ENCODE results near the gene PIK3R6. TPM values are rescaled to one million over a fixed set of nuclear protein-coding genes. Genes with fewer than 3 reads are reported as not detected.

PIK3R6 gene, protein sequence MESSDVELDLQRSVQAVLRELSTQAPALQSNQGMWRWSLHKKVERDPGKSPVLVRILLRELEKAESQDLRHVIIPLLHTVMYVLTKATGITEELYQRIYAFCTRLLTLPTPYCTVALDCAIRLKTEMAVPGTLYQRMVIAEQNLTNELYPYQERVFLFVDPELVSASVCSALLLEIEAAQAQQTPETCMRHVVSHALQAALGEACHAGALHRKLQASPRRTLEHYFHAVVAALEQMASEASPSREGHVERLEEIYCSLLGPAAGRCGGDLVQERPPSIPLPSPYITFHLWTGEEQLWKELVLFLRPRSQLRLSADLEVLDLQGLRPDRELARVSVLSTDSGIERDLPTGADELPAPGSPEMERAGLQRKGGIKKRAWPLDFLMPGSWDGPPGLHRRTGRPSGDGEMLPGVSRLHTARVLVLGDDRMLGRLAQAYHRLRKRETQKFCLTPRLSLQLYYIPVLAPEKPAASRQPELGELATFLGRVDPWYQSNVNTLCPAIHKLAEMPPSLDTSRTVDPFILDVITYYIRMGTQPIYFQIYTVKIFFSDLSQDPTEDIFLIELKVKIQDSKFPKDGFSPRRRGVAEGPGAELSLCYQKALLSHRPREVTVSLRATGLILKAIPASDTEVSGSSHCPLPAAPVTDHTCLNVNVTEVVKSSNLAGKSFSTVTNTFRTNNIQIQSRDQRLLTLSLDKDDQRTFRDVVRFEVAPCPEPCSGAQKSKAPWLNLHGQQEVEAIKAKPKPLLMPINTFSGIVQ
- total RNA-seq (2022; extraction: Qiagen RNA extraction): not detected in 5 replicates

GRCh38 chr17:8867361-8867981, at the start of gene PIK3R6:
Gene PIK3R6, minus strand, starts transcription at chr17:8867674. Its CDS starts 17,880 bp downstream, at chr17:8849794.

GRCh38 chr17:8798846-8799569, 68.5 kb downstream of the PIK3R6 start, which contains the start of gene MFSD6L:
Gene MFSD6L, minus strand, starts transcription at chr17:8799365. Its CDS starts 245 bp downstream, at chr17:8799120.

DNA sequence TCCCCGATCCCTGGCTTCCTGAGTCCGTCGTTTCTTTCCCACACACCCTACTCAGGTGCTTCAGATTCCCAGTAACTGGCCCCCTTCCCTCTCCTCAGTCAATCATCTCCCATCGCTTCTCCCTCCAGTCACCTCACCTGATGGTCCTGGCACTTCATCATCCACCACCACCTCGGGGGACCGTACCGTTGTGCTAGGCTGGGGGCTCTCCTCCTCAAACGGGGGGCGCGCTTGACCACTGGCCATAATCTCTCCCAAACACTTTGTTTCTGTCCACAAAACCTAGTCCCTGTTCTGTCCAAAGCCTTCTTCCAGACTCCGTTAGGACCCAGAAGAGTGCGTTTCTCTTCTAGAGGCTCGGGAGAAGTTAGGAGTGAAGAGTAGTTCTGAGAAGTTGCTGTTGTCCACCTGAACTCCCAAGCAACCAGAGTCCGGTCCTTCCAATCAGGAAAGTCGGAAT, 109.3 kb downstream of the PIK3R6 start, which contains the start of gene SPDYE4:
Gene SPDYE4, minus strand, starts transcription at position 410 of the 460 bp plus-strand sequence. Its CDS starts 164 bp downstream, at position 246.

Other genes starting within 250 kb of the PIK3R6 start
- gene MYH10, start 236.9 kb downstream of the PIK3R6 start, total RNA-seq (2022; extraction: Qiagen RNA extraction): 17.9 to 24.0 TPM (median 20.3 TPM) in 5 replicates
- gene CCDC42, start 122.8 kb downstream of the PIK3R6 start, total RNA-seq (2022; extraction: Qiagen RNA extraction): not detected in 5 replicates
- gene SPDYE4, start 109.1 kb downstream of the PIK3R6 start, total RNA-seq (2022; extraction: Qiagen RNA extraction): 0.10 TPM in 1 of 5 replicates, not detected in the others
- 0.03 TPM in 1 of 5 replicates, not detected in the others for gene MFSD6L, start 68.3 kb downstream of the PIK3R6 start, total RNA-seq (2022; extraction: Qiagen RNA extraction)
- 0.03 to 0.18 TPM (median 0.08 TPM) in 4 of 5 replicates, not detected in the other for gene PIK3R5, start 98.0 kb upstream of the PIK3R6 start, total RNA-seq (2022; extraction: Qiagen RNA extraction)
- 0.46 to 0.85 TPM (median 0.58 TPM) in 5 replicates for gene NTN1, start 153.8 kb upstream of the PIK3R6 start, total RNA-seq (2022; extraction: Qiagen RNA extraction)

Measured in A549 treated with AZD2906 at 1 μM for 4 hours (cell line).